NCI-H1105 (cell line): ENCODE data around the gene CDC27.
"Not testable (repeated sequence)": the region's sequence is repeated elsewhere in the genome, so short reads cannot be mapped to it uniquely, and the experiment has no call there.

Experiments
- DNase-seq: peaks from one replicate; lab custom pipeline; 2025; lab: John Stamatoyannopoulos, UW

Gene CDC27

GRCh38 chr17:47135235-47135634, 53.9 kb downstream of the CDC27 start:
- no peak for DNase-seq

DNA sequence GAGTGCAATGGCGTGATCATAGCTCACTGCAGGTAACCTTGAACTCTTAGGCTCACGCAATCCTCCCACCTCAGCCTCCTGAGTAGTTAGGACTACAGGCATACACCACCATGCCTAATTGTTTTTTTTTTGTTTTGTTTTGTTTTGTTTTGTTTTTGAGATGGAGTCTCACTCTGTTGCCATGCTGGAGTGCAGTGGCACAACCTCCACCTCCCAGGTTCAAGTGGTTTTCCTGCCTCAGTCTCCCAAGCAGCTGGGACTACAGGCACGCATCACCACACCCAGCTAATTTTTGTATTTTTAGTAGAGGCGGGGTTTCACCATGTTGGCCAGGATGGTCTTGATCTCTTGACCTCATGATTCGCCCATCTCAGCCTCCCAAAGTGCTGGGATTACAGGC, 54.7 kb downstream of the CDC27 start:
- DNase-seq: not testable (repeated sequence)

GRCh38 chr17:47131761-47132160, 57.3 kb downstream of the CDC27 start:
- DNase-seq: no peak

- not testable (repeated sequence) for DNase-seq
Measured at GRCh38 chr17:47126835-47127234, 62.3 kb downstream of the CDC27 start.

GRCh38 chr17:47123262-47123661, 65.8 kb downstream of the CDC27 start:
- DNase-seq: not testable (repeated sequence)

GRCh38 chr17:47120521-47121095, 68.5 kb downstream of the CDC27 start:
- DNase-seq: no peak

DNA sequence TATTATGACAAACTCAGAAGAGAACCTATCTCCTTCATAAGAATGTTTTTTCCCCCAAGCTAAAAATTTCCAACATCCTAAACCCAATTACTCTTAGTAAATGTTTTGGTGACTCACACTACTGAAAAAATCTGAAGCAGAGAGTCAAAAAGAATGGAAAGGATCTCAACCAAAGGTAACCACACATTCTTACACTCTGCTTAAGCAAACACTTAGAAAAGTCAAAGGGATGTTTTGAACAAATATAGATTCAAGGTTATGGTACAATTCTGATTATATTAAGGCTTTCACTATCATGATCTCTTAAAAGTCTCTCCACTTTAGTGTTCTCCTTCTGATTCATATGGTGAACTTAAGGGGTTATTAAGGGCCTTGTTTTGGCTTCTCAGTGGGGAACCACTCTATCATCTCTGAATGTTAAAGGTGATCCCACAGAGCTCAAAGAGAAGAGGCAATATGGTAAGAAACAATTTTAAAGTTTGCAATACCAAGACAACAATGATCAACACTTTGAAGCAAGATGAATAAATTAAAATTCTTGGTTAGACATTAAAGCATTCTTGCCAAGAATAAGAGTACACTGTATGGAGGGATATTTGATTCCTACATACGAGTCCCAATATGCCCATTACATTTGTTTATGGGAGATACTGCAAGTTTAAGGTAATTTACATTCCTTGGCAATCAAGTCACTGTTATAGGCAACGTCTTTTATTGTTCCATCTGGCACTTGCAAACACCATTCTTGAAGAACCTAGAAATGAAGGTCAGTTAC, 69.2 kb downstream of the CDC27 start:
- no peak for DNase-seq

GRCh38 chr17:47117386-47117785, 71.7 kb downstream of the CDC27 start:
- DNase-seq: no peak

GRCh38 chr17:47106130-47106529, 83.0 kb downstream of the CDC27 start:
- DNase-seq: no peak

- DNase-seq: not testable (repeated sequence)
Measured at GRCh38 chr17:47105246-47105645, 83.8 kb downstream of the CDC27 start.

DNA sequence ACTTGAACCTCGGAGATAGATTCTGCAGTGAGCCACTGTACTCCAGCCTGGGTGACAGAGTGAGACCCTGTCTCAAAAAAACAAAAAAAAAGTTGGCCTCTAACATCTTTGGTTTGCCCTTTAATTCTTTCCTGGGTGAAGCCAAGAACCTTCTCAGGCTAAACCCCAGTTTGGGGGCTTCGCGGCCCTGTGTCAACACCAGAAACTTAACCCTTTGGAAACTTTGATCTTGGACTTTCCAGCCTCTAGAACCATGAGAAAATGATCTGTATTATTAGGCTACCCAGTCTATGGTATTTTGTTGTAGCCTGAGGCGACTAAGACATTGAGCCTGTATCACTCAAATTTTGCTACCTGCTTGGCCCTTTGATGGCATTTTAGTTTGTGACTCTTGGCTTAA, 86.2 kb downstream of the CDC27 start:
- no peak for DNase-seq

GRCh38 chr17:47099987-47100711, 88.9 kb downstream of the CDC27 start:
- DNase-seq: peak; percentile 73

DNA sequence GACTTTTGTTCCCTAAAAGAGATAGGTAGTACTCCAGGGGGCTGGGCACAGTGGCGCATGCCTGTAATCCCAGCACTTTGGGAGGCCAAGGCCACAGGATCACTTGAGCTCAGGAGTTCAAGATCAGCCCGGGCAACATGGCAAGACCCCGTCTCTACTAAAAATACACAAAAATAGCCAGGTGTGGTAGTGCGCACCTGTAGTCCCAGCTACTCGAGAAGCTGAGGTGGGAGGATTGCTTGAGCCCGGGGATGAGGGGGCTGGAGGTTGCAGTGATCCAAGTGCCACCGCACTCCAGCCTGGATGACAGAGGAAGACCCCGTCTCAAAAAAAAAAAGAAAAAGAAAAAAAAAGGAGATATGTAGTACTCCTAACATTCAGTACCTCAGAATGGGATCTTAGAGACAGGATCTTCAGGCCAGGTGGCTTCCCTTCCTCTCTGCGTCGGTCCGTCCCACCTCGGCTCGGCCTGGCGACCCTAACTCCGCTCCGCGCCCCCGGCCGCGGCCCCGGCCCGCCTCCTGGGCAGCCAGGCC, 89.6 kb downstream of the CDC27 start:
- no peak for DNase-seq

DNA sequence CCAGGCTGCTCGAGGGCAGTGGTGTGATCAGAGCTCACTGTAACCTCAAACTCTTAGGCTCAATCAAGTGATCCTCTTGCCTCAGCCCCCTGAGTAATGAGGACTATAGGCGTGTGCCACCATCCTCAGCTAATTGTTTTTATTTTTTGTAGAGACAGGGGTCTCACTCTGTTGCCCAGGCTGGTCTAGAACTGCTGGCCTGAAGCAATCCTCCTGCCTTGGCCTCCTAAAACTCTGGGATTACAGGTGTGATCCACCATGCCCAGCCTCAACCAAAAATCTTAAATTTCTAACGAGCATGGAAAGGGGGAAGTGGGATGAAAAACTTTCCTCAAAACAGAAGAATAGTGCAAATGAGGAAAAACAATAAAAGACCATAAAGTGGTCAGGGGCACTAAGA, 92.8 kb downstream of the CDC27 start:
- no peak for DNase-seq

GRCh38 chr17:47095268-47095667, 93.8 kb downstream of the CDC27 start:
- DNase-seq: no peak

GRCh38 chr17:47087093-47087492, 102.0 kb downstream of the CDC27 start:
- DNase-seq: no peak

GRCh38 chr17:47085736-47086135, 103.4 kb downstream of the CDC27 start:
- DNase-seq: no peak

GRCh38 chr17:47078801-47079200, 110.3 kb downstream of the CDC27 start:
- DNase-seq: no peak

- no peak for DNase-seq
Measured at GRCh38 chr17:47077576-47077975, 111.5 kb downstream of the CDC27 start.

- no peak for DNase-seq
Measured at GRCh38 chr17:47076171-47076570, 112.9 kb downstream of the CDC27 start.

DNA sequence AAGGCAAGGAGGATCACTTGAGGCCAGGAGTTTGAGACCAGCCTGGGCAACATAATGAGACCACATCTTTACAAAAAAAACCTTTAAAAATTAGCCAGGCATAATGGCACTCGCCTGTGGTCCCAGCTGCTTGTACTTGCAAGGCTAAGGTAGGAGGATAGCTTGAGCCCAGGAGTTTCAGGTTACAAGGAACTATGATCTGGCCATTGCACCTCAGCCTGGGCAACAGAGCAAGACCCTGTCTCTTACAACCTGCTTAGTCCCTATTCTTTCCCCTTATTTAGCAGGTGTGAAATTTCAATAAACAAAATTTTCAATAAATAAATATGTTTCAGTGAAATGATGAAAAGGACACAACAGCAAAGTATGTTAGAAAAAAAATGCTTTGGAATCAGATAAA, 114.7 kb downstream of the CDC27 start:
- not testable (repeated sequence) for DNase-seq

DNA sequence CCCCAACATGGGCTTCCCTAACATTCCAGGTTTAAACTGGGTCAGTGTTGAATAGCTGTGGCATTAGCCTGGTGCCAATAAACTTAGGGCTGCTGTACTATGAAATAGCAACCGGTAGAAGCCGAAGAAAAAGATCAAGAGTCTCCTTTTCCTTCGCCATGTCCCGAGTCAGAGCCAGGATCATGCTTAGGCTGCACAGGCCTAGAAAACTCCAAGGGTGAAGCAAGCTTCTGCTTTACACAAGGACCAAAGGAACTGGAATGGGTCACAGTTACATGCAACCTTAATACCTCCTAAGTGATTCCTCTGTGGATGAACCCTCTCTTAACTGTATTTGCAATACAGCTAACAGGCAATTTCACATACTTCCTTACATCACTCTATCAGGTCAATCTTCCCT, 115.5 kb downstream of the CDC27 start:
- not testable (repeated sequence) for DNase-seq

GRCh38 chr17:47072886-47073285, 116.2 kb downstream of the CDC27 start:
- no peak for DNase-seq
